ENCODE measurements around the gene APBA2.

Gene APBA2

DNA sequence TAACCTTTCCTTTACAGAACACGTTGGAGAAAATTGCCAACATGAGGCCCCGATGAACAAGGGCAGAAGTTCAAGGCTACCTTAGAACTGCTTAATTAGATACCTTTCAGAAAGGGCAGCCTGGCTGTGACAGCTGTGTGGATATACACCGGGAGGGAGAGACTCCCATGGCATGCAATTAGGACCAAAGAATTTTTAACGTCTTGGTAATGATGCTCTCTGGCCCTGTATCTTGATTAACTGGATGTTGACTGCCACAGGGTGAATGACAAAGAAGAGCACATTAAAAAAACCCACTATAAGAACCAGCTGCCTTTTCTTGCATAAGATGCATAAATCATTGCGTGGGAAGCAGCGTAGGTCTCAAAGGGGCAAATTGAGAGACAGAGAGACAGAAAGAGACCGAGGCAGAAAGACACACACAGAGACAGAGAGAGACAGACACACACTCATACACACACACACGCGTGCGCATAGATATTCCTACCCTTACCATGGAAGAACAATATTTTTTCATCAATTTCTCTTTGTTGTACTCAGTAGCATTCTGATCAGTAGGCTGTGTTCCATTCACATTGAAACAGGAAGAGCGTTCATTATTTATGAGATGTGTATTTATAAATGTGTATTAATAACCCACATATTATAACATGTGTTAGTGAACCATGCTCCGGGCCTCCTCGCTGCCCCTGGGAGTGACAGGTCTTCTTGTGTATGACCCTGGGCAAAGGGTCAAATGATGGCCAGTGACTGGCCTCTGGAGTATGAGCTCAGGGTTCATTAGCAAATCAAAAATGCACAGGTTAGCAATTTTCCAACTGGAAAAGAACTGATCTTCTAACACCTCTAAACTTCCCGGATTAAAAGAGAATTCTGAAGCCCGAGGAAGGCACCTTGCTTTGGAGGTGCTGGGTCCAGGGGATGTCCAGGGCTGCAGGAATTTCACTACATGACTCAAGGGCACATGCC, 265.0 kb downstream of the APBA2 start:
- H3K4me3 ChIP-seq (ENCODE audit: insufficient read depth in 1 of 2, low read depth in 1 of 2, low read length in 2 of 2) = no peak overlapping the region
- no peak overlapping the region for H3K23ac ChIP-seq (ENCODE audit: low read length in 2 of 2)
- no peaks in the 10 kb centered on the region for H3K9me3 ChIP-seq (ENCODE audit: control insufficient read depth, low read length)
- H4K8ac ChIP-seq (ENCODE audit: low read length) = no peak overlapping the region
- H2BK15ac ChIP-seq (ENCODE audit: low read depth, poor library complexity, severe bottlenecking) = no peak overlapping the region
- H3K9ac ChIP-seq (ENCODE audit: low read length) = no peak overlapping the region
- H3K36me3 ChIP-seq (ENCODE audit: control insufficient read depth in 1 of 2, insufficient read depth in 2 of 2, low read depth in 1 of 2, low read length in 2 of 2) = no peaks in the 10 kb centered on the region
- no peak overlapping the region for H2AFZ ChIP-seq (ENCODE audit: low read depth, low read length)
- H2BK12ac ChIP-seq (ENCODE audit: low read length in 2 of 2) = no peak overlapping the region
- no peak overlapping the region for H2BK120ac ChIP-seq (ENCODE audit: low read depth, low read length)
- H2AK5ac ChIP-seq (ENCODE audit: low read length, severe bottlenecking) = no peak overlapping the region
- DNase-seq = no peak
- H3K18ac ChIP-seq (ENCODE audit: low read depth in 1 of 2, low read length in 2 of 2) = no peak overlapping the region
- no peak overlapping the region for H4K91ac ChIP-seq (ENCODE audit: low read length)
- H3K14ac ChIP-seq (ENCODE audit: low read length in 2 of 2) = no peak overlapping the region
- H3K4ac ChIP-seq (ENCODE audit: low read depth in 1 of 2, low read length in 2 of 2) = no peak overlapping the region
- no peak overlapping the region for H3K4me2 ChIP-seq (ENCODE audit: low read length, poor library complexity, severe bottlenecking)
- H2BK5ac ChIP-seq (ENCODE audit: low read depth, low read length, poor library complexity, severe bottlenecking) = no peak overlapping the region
- H3K79me1 ChIP-seq (replicated peaks; ENCODE audit: low read length, poor library complexity, severe bottlenecking) = no peaks in the 10 kb centered on the region
- no peaks in the 10 kb centered on the region for H3K27me3 ChIP-seq (ENCODE audit: control insufficient read depth in 1 of 2, insufficient read depth in 1 of 2, low read length in 2 of 2)
- H3K27ac ChIP-seq (ENCODE audit: low read length, poor library complexity, severe bottlenecking) = no peak overlapping the region
- 80% methylated on average over 13 of the region's 15 CpGs for WGBS
- no peaks in the 10 kb centered on the region for H3K4me1 ChIP-seq (ENCODE audit: control insufficient read depth, insufficient read depth, low read depth, low read length)

DNA sequence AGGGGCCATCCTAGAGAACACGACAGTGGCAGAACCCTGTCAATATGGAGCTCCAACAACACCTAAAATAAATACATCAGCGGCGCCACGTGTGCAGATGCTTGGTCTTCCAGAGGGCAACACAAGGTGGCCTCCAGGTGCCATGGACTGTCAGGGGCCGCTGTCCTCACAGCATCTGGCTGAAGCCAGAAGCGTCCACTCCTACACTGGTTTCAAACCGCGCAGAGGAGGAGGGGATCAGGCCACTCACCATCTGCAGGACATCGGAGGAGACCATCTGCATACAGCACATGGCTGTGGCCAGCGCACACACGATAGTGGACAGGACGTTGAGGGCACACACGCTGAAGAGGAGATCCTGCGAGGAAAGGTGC, 265.7 kb downstream of the APBA2 start:
- Histone ChIP-seq H4K91ac (ENCODE audit: low read length) (no peak overlapping the region), H3K4me3 (ENCODE audit: insufficient read depth in 1 of 2, low read depth in 1 of 2, low read length in 2 of 2) (no peak overlapping the region), H3K4ac (ENCODE audit: low read depth in 1 of 2, low read length in 2 of 2) (no peak overlapping the region), H2BK15ac (ENCODE audit: low read depth, poor library complexity, severe bottlenecking) (no peak overlapping the region), H3K18ac (ENCODE audit: low read depth in 1 of 2, low read length in 2 of 2) (no peak overlapping the region), H3K4me1 (ENCODE audit: control insufficient read depth, insufficient read depth, low read depth, low read length) (peaks cover 2% of the 10 kb centered on the region), H2BK5ac (ENCODE audit: low read depth, low read length, poor library complexity, severe bottlenecking) (no peak overlapping the region), H3K4me2 (ENCODE audit: low read length, poor library complexity, severe bottlenecking) (no peak overlapping the region), H3K27ac (ENCODE audit: low read length, poor library complexity, severe bottlenecking) (no peak overlapping the region), H4K8ac (ENCODE audit: low read length) (no peak overlapping the region), H2AFZ (ENCODE audit: low read depth, low read length) (no peak overlapping the region), H3K14ac (ENCODE audit: low read length in 2 of 2) (no peak overlapping the region), H2BK120ac (ENCODE audit: low read depth, low read length) (no peak overlapping the region), H3K27me3 (ENCODE audit: control insufficient read depth in 1 of 2, insufficient read depth in 1 of 2, low read length in 2 of 2) (no peaks in the 10 kb centered on the region), H3K79me1 (replicated peaks; ENCODE audit: low read length, poor library complexity, severe bottlenecking) (no peaks in the 10 kb centered on the region), H3K9ac (ENCODE audit: low read length) (no peak overlapping the region), H3K9me3 (ENCODE audit: control insufficient read depth, low read length) (no peaks in the 10 kb centered on the region), H3K36me3 (ENCODE audit: control insufficient read depth in 1 of 2, insufficient read depth in 2 of 2, low read depth in 1 of 2, low read length in 2 of 2) (no peaks in the 10 kb centered on the region), H2BK12ac (ENCODE audit: low read length in 2 of 2) (no peak overlapping the region), H2AK5ac (ENCODE audit: low read length, severe bottlenecking) (no peak overlapping the region), H3K23ac (ENCODE audit: low read length in 2 of 2) (no peak overlapping the region)
- no peak for DNase-seq
- 84% methylated on average over 14 of the region's 14 CpGs for WGBS

DNA sequence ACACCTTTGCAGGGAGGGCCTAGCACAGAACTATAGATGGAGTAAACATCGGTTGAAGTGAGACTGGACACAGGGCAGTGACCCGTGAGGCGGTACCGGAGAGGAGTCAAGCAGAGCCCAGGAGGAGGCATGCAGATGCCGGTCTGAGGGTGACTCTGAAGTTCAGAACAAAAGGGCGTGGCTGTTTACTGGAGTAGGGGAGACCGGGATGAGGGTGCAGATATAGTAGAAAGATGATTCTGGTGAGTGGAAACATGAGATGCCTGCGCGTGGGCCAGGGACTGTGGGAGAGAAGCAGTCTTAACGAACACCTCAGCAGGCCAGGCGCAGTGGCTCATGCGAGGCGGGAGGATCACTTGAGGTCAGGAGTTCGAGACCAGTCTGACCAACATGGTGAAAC, 270.7 kb downstream of the APBA2 start:
- no peak overlapping the region for H2BK15ac ChIP-seq (ENCODE audit: low read depth, poor library complexity, severe bottlenecking)
- H3K14ac ChIP-seq (ENCODE audit: low read length in 2 of 2) = no peak overlapping the region
- H3K4me2 ChIP-seq (ENCODE audit: low read length, poor library complexity, severe bottlenecking) = no peak overlapping the region
- H3K79me1 ChIP-seq (replicated peaks; ENCODE audit: low read length, poor library complexity, severe bottlenecking) = no peaks in the 10 kb centered on the region
- H3K9me3 ChIP-seq (ENCODE audit: control insufficient read depth, low read length) = peaks cover 10% of the 10 kb centered on the region
- 91% methylated on average over 14 of the region's 14 CpGs for WGBS
- no peak overlapping the region for H3K9ac ChIP-seq (ENCODE audit: low read length)
- no peak overlapping the region for H4K91ac ChIP-seq (ENCODE audit: low read length)
- no peak overlapping the region for H3K23ac ChIP-seq (ENCODE audit: low read length in 2 of 2)
- no peaks in the 10 kb centered on the region for H3K27me3 ChIP-seq (ENCODE audit: control insufficient read depth in 1 of 2, insufficient read depth in 1 of 2, low read length in 2 of 2)
- H2AK5ac ChIP-seq (ENCODE audit: low read length, severe bottlenecking) = peak overlapping the region; percentile 60
- DNase-seq = no peak
- no peak overlapping the region for H3K4ac ChIP-seq (ENCODE audit: low read depth in 1 of 2, low read length in 2 of 2)
- H4K8ac ChIP-seq (ENCODE audit: low read length) = no peak overlapping the region
- no peak overlapping the region for H3K4me3 ChIP-seq (ENCODE audit: insufficient read depth in 1 of 2, low read depth in 1 of 2, low read length in 2 of 2)
- no peak overlapping the region for H2BK12ac ChIP-seq (ENCODE audit: low read length in 2 of 2)
- H2BK120ac ChIP-seq (ENCODE audit: low read depth, low read length) = no peak overlapping the region
- H3K27ac ChIP-seq (ENCODE audit: low read length, poor library complexity, severe bottlenecking) = no peak overlapping the region
- H2BK5ac ChIP-seq (ENCODE audit: low read depth, low read length, poor library complexity, severe bottlenecking) = no peak overlapping the region
- no peak overlapping the region for H2AFZ ChIP-seq (ENCODE audit: low read depth, low read length)
- no peak overlapping the region for H3K18ac ChIP-seq (ENCODE audit: low read depth in 1 of 2, low read length in 2 of 2)
- peaks cover 15% of the 10 kb centered on the region for H3K4me1 ChIP-seq (ENCODE audit: control insufficient read depth, insufficient read depth, low read depth, low read length)
- peaks cover 0 to 5% of the 10 kb centered on the region in 2 experiments for H3K36me3 ChIP-seq (ENCODE audit: control insufficient read depth in 1 of 2, insufficient read depth in 2 of 2, low read depth in 1 of 2, low read length in 2 of 2)

DNA sequence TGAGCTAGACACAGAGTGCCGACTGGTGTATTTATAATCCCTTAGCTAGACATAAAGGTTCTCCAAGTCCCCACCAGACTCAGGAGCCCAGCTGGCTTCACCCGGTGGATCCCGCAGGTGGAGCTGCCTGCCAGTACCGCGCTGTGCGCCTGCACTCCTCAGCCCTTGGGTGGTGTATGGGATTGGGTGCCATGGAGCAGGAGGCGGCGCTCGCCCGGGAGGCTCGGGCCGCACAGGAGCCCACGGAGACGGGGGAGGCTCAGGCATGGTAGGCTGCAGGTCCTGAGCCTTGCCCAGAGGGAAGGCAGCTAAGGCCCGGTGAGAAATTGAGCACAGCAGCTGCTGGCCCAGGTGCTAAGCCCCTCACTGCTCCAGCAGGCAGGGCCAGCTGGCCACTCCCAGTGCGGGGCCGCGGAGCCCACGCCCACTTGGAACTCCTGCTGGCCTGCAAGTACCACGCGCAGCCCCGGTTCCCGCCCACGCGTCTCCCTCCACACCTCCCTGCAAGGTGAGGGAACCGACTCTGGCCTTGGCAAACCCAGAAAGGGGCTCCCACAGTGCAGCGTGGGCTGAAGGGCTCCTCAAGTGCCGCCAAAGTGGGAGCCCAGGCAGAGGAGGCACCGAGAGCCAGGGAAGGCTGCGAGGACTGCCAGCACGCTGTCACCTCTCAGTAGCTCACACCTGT, 274.1 kb downstream of the APBA2 start:
- Histone ChIP-seq H3K4me2 (ENCODE audit: low read length, poor library complexity, severe bottlenecking) (no peak overlapping the region), H3K4me3 (ENCODE audit: insufficient read depth in 1 of 2, low read depth in 1 of 2, low read length in 2 of 2) (peak overlapping the region in 1 of 2 experiments; percentile 33), H2BK5ac (ENCODE audit: low read depth, low read length, poor library complexity, severe bottlenecking) (peak overlapping the region; percentile 26), H3K4ac (ENCODE audit: low read depth in 1 of 2, low read length in 2 of 2) (no peak overlapping the region), H3K4me1 (ENCODE audit: control insufficient read depth, insufficient read depth, low read depth, low read length) (peaks cover 15% of the 10 kb centered on the region), H3K14ac (ENCODE audit: low read length in 2 of 2) (no peak overlapping the region), H3K23ac (ENCODE audit: low read length in 2 of 2) (no peak overlapping the region), H2BK15ac (ENCODE audit: low read depth, poor library complexity, severe bottlenecking) (no peak overlapping the region), H3K18ac (ENCODE audit: low read depth in 1 of 2, low read length in 2 of 2) (no peak overlapping the region), H4K91ac (ENCODE audit: low read length) (no peak overlapping the region), H2AFZ (ENCODE audit: low read depth, low read length) (no peak overlapping the region), H4K8ac (ENCODE audit: low read length) (no peak overlapping the region), H2AK5ac (ENCODE audit: low read length, severe bottlenecking) (peak overlapping the region; percentile 55), H3K9ac (ENCODE audit: low read length) (no peak overlapping the region), H3K79me1 (replicated peaks; ENCODE audit: low read length, poor library complexity, severe bottlenecking) (no peaks in the 10 kb centered on the region), H3K27ac (ENCODE audit: low read length, poor library complexity, severe bottlenecking) (no peak overlapping the region), H2BK12ac (ENCODE audit: low read length in 2 of 2) (no peak overlapping the region), H2BK120ac (ENCODE audit: low read depth, low read length) (no peak overlapping the region), H3K36me3 (ENCODE audit: control insufficient read depth in 1 of 2, insufficient read depth in 2 of 2, low read depth in 1 of 2, low read length in 2 of 2) (peaks cover 0 to 5% of the 10 kb centered on the region in 2 experiments), H3K9me3 (ENCODE audit: control insufficient read depth, low read length) (peaks cover 11% of the 10 kb centered on the region), H3K27me3 (ENCODE audit: control insufficient read depth in 1 of 2, insufficient read depth in 1 of 2, low read length in 2 of 2) (no peaks in the 10 kb centered on the region)
- whole genome bisulfite sequencing = 90% methylated on average over 30 of the region's 31 CpGs
- DNase-seq = no peak
